Gastroesophageal sphincter (tissue), 3 donors: Measurements from ENCODE around the gene CARF.

Source experiments
- POLR2A ChIP-seq, 2 donors: fragments of 450-650 bp; IDR thresholded peaks; one replicate each; pipeline ENCODE4 v1.6.1; 2017; ENCODE audit warnings: antibody characterized with exemption in 2 of 2, mild to moderate bottlenecking in 2 of 2, moderate library complexity in 1 of 2
- TF ChIP-seq, protein P1 (sequence below), 4 experiments: fragments of 200-600 bp in 2 of 4; fragments of 450-650 bp in 2 of 4; sonication (generic) in 1 of 4; IDR thresholded peaks; one replicate each; pipeline ENCODE4 v1.5.1; 2017 to 2019; ENCODE audit warnings: antibody characterized with exemption in 4 of 4, mild to moderate bottlenecking in 2 of 4, moderate library complexity in 2 of 4

- TF ChIP-seq, protein P1, sequence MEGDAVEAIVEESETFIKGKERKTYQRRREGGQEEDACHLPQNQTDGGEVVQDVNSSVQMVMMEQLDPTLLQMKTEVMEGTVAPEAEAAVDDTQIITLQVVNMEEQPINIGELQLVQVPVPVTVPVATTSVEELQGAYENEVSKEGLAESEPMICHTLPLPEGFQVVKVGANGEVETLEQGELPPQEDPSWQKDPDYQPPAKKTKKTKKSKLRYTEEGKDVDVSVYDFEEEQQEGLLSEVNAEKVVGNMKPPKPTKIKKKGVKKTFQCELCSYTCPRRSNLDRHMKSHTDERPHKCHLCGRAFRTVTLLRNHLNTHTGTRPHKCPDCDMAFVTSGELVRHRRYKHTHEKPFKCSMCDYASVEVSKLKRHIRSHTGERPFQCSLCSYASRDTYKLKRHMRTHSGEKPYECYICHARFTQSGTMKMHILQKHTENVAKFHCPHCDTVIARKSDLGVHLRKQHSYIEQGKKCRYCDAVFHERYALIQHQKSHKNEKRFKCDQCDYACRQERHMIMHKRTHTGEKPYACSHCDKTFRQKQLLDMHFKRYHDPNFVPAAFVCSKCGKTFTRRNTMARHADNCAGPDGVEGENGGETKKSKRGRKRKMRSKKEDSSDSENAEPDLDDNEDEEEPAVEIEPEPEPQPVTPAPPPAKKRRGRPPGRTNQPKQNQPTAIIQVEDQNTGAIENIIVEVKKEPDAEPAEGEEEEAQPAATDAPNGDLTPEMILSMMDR (IDR thresholded peaks at IDR 0.05): no peak
- TF ChIP-seq POLR2A (IDR thresholded peaks at IDR 0.05): no peak
Observed at GRCh38 chr2:202909394-202910192, 2.5 kb upstream of the CARF start.
